Vagina (tissue), 2 donors: ENCODE data around the gene MALRD1. TPM values are rescaled to one million over a fixed set of nuclear protein-coding genes. Genes with fewer than 3 reads are reported as not detected.

ENCODE experiments used
- DNase-seq, 2 donors: peaks; one replicate each; pipeline ENCODE4 v3.0.0-alpha.2; 2017; ENCODE audit errors: extremely low spot score in 2 of 2
- H3K27ac ChIP-seq: fragments of 200-600 bp; sonication (generic); one replicate; pipeline ENCODE4 v1.5.1; 2019
- H3K27me3 ChIP-seq: fragments of 200-600 bp; sonication (generic); one replicate; pipeline ENCODE4 v1.5.1; 2019
- H3K36me3 ChIP-seq, 2 donors: fragments of 200-600 bp; sonication (generic); one replicate each; pipeline ENCODE4 v1.5.1; 2017 to 2019
- H3K4me1 ChIP-seq: fragments of 200-600 bp; sonication (generic); one replicate; pipeline ENCODE4 v1.5.1; 2019
- H3K4me3 ChIP-seq, 2 donors: fragments of 200-600 bp; sonication (generic); 1 replicate in 1 of 2; 2 replicates in 1 of 2; pipeline ENCODE4 v1.5.1; 2016 to 2019
- H3K9me3 ChIP-seq: fragments of 200-600 bp; sonication (generic); one replicate; pipeline ENCODE4 v1.5.1; 2019
- POLR2A ChIP-seq, 2 donors: fragments of 450-650 bp; IDR thresholded peaks; one replicate each; pipeline ENCODE4 v1.6.1; 2017; ENCODE audit warnings: antibody characterized with exemption in 2 of 2, mild to moderate bottlenecking in 2 of 2, moderate library complexity in 2 of 2
- POLR2AphosphoS5 ChIP-seq, 2 donors: sonication (generic); formaldehyde crosslinking; IDR thresholded peaks; one replicate each; pipeline ENCODE4 v1.9.0; 2017; ENCODE audit warnings: antibody characterized with exemption in 2 of 2, mild to moderate bottlenecking in 2 of 2, low read depth in 1 of 2; ENCODE audit not compliant: insufficient read depth in 1 of 2
- intact Hi-C: fragments of 100-400 bp; cut with DNase I; formaldehyde crosslinking; loops from one replicate; pipeline ENCODE4 v1.15.1; 2023
- total RNA-seq: library from RNA; depleted of rRNA; stranded (reverse); fragments of >200 nt; gene quantifications from one replicate; pipeline ENCODE4 v1.2.3, GENCODE V29; 2016
- TF ChIP-seq, protein P1 (sequence below), 3 experiments: fragments of 450-650 bp in 2 of 3; fragments of 200-600 bp in 1 of 3; sonication (generic) in 1 of 3; IDR thresholded peaks; one replicate each; pipeline ENCODE4 v1.5.1; 2017 to 2019; ENCODE audit warnings: antibody characterized with exemption in 3 of 3, mild to moderate bottlenecking in 2 of 3, moderate library complexity in 2 of 3

The MALRD1 gene
- total RNA-seq, 1 donor from 2014 or later = 2.0 TPM

DNA sequence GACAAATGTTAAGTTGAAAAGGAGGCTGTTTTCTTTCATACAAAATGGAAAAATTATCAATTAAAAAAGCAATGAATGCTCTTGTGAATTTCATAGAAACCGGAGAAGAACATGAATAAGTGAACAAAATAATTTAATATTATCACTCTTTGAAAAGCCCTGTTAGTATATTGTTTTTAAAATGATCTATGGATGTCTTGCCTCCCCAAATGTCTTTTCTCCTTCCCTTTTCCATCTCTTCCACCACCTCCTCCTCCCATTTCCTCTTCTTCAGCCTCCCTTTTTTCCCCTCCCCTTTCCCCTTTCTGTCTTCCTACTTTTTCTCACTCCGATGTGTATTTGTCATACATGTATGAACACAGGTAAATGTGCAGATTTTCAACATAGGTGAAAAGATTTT, 234.7 kb downstream of the MALRD1 start:
- Histone ChIP-seq H3K36me3 (no peaks in the 10 kb centered on the region), H3K4me3 (no peak overlapping the region), H3K27me3 (no peaks in the 10 kb centered on the region), H3K4me1 (no peaks in the 10 kb centered on the region), H3K9me3 (no peaks in the 10 kb centered on the region), H3K27ac (no peak overlapping the region)
- TF ChIP-seq POLR2A (IDR thresholded peaks at IDR 0.05) (no peak), POLR2AphosphoS5 (IDR thresholded peaks at IDR 0.05; ENCODE audit: insufficient read depth in 1 of 2, low read depth in 1 of 2) (no peak)
- TF ChIP-seq, protein P1, sequence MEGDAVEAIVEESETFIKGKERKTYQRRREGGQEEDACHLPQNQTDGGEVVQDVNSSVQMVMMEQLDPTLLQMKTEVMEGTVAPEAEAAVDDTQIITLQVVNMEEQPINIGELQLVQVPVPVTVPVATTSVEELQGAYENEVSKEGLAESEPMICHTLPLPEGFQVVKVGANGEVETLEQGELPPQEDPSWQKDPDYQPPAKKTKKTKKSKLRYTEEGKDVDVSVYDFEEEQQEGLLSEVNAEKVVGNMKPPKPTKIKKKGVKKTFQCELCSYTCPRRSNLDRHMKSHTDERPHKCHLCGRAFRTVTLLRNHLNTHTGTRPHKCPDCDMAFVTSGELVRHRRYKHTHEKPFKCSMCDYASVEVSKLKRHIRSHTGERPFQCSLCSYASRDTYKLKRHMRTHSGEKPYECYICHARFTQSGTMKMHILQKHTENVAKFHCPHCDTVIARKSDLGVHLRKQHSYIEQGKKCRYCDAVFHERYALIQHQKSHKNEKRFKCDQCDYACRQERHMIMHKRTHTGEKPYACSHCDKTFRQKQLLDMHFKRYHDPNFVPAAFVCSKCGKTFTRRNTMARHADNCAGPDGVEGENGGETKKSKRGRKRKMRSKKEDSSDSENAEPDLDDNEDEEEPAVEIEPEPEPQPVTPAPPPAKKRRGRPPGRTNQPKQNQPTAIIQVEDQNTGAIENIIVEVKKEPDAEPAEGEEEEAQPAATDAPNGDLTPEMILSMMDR (IDR thresholded peaks at IDR 0.05) = no peak
- DNase-seq = no peak
- intact Hi-C loops = no loop called here

DNA sequence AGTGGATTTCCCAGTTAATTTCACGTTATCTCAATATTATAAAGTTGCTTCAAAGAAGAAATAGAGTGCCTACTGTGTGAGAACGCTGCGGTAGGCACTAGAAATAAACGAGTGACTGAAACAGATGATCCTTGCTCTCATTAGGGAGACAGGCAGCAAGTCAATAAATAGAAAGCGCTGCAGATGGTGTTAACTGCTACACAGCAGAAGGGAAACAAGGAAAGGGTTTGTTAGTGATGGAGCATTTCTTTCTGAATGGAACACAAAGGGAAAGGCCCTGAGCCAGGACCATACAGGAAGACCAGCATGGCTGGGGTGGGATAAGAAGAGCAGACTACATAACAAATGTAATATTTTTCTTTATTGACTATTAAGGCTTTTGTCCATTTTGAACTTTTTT, 235.2 kb downstream of the MALRD1 start:
- Histone ChIP-seq H3K9me3 (no peaks in the 10 kb centered on the region), H3K4me1 (no peaks in the 10 kb centered on the region), H3K4me3 (no peak overlapping the region), H3K36me3 (no peaks in the 10 kb centered on the region), H3K27me3 (no peaks in the 10 kb centered on the region), H3K27ac (no peak overlapping the region)
- DNase-seq = no peak
- intact Hi-C loops = no loop called here
- TF ChIP-seq POLR2A (IDR thresholded peaks at IDR 0.05) (no peak), POLR2AphosphoS5 (IDR thresholded peaks at IDR 0.05; ENCODE audit: insufficient read depth in 1 of 2, low read depth in 1 of 2) (no peak)
- TF ChIP-seq, protein P1 (IDR thresholded peaks at IDR 0.05) = no peak

DNA sequence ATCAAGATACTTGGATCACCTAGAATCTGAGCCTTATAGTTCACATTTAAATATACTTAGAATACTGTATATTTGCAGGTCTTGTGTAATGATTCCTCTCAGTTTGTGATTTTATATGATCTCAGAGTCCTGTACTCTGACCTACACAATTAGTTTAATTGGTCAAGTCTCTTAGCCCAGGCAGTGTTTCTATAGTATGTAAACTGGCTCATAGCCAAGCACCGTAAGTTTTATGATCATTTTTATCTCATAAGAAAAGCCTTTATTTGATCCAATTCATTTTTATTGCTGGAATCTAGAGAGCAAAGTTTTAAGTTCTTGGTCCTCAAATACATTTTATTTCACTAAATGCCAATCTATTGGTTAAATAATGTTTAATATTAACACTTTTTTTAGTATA, 242.2 kb downstream of the MALRD1 start:
- Histone ChIP-seq H3K27me3 (no peaks in the 10 kb centered on the region), H3K9me3 (no peaks in the 10 kb centered on the region), H3K4me3 (no peak overlapping the region), H3K4me1 (no peaks in the 10 kb centered on the region), H3K36me3 (no peaks in the 10 kb centered on the region), H3K27ac (no peak overlapping the region)
- DNase-seq = no peak
- intact Hi-C loops = no loop called here
- TF ChIP-seq POLR2A (IDR thresholded peaks at IDR 0.05) = no peak
- TF ChIP-seq, protein P1 (IDR thresholded peaks at IDR 0.05) = no peak
- TF ChIP-seq POLR2AphosphoS5 (IDR thresholded peaks at IDR 0.05; ENCODE audit: insufficient read depth in 1 of 2, low read depth in 1 of 2) = no peak

DNA sequence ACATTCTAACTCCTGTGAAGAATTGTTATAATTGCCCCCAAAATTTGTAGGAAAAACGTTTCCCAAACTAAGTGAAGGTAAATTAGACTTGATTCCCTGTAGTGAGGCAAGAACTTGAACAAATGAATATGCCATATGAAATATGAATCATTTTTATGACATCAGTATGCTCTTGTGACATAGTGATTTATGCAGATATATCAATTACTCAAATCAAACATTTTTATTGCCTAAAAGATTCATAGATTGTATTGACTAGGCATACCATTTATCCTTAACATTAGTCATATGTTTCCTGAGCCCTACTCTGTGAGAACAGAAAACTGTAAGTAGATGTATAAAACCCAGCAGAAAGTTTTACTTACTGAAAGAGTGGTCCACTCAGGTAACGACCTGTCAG, 245.6 kb downstream of the MALRD1 start:
- DNase-seq = no peak
- Histone ChIP-seq H3K36me3 (no peaks in the 10 kb centered on the region), H3K27ac (no peak overlapping the region), H3K27me3 (no peaks in the 10 kb centered on the region), H3K9me3 (no peaks in the 10 kb centered on the region), H3K4me3 (no peak overlapping the region), H3K4me1 (no peaks in the 10 kb centered on the region)
- intact Hi-C loops = no loop called here
- TF ChIP-seq POLR2AphosphoS5 (IDR thresholded peaks at IDR 0.05; ENCODE audit: insufficient read depth in 1 of 2, low read depth in 1 of 2) (no peak), POLR2A (IDR thresholded peaks at IDR 0.05) (no peak)
- TF ChIP-seq, protein P1 (IDR thresholded peaks at IDR 0.05) = no peak

DNA sequence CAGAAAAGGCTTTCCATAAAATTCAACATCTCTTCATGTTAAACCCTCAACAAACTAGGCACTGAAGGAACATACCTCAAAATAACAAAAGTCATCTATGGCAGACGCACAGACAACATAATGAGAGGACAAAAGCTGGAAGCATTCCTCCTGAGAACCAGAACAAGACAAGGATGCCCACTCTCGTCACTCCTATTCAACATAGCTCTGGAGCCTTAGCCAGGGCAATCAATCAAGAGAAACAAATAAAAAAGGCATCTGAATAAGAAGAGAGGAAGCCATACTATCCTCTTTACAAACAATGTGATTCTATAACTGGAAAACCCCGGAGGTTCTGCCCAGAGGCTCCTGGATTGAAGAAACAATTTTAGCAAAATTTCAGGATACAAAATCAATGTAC, 251.0 kb downstream of the MALRD1 start:
- TF ChIP-seq POLR2A (IDR thresholded peaks at IDR 0.05) (no peak), POLR2AphosphoS5 (IDR thresholded peaks at IDR 0.05; ENCODE audit: insufficient read depth in 1 of 2, low read depth in 1 of 2) (no peak)
- TF ChIP-seq, protein P1 (IDR thresholded peaks at IDR 0.05) = no peak
- no peaks in the 10 kb centered on the region for H3K27me3 ChIP-seq
- no peak overlapping the region for H3K27ac ChIP-seq
- H3K9me3 ChIP-seq = no peaks in the 10 kb centered on the region
- intact Hi-C loops = no loop called here
- DNase-seq = no peak
- H3K4me1 ChIP-seq = no peaks in the 10 kb centered on the region
- H3K4me3 ChIP-seq = no peak overlapping the region
- H3K36me3 ChIP-seq = no peaks in the 10 kb centered on the region
